OCI-LY7 (cell line): ENCODE results near the gene JPH2.

Experiments
- EZH2phosphoT487 ChIP-seq: fragments of 200-600 bp; sonication (generic); IDR thresholded peaks from 2 replicates; pipeline ENCODE4 v1.6.1; 2018; ENCODE audit warnings: low read depth, borderline replicate concordance, mild to moderate bottlenecking, mixed run types, antibody characterized with exemption, low read length, moderate library complexity, mixed read lengths
- TF ChIP-seq, protein P1 (sequence below): fragments of 200-600 bp; sonication (generic); conservative IDR thresholded peaks from 2 replicates; pipeline ENCODE4 v1.5.1; 2014; ENCODE audit warnings: mild to moderate bottlenecking, antibody characterized with exemption, low read length, moderate library complexity, mixed read lengths

GRCh38 chr20:44200983-44201382, 14.0 kb upstream of the JPH2 start:
- TF ChIP-seq, protein P1, sequence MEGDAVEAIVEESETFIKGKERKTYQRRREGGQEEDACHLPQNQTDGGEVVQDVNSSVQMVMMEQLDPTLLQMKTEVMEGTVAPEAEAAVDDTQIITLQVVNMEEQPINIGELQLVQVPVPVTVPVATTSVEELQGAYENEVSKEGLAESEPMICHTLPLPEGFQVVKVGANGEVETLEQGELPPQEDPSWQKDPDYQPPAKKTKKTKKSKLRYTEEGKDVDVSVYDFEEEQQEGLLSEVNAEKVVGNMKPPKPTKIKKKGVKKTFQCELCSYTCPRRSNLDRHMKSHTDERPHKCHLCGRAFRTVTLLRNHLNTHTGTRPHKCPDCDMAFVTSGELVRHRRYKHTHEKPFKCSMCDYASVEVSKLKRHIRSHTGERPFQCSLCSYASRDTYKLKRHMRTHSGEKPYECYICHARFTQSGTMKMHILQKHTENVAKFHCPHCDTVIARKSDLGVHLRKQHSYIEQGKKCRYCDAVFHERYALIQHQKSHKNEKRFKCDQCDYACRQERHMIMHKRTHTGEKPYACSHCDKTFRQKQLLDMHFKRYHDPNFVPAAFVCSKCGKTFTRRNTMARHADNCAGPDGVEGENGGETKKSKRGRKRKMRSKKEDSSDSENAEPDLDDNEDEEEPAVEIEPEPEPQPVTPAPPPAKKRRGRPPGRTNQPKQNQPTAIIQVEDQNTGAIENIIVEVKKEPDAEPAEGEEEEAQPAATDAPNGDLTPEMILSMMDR, result no peak
- TF ChIP-seq EZH2phosphoT487, result no peak
